A549 treated with ZK216348 at 1 μM for 4 hours (cell line): Measurements from ENCODE around the gene UBTD2. TPM values are rescaled to one million over a fixed set of nuclear protein-coding genes. Genes with fewer than 3 reads are reported as not detected.

ENCODE experiments used
- total RNA-seq: library from RNA; stranded (reverse); fragments of 200-300 nt; extraction: Qiagen RNA extraction; gene quantifications from 5 replicates; pipeline ENCODE4 v1.2.3, GENCODE V29; 2022; ENCODE audit warnings: low read depth

The UBTD2 gene
- total RNA-seq = 10.1 to 19.0 TPM (median 14.1 TPM) in 5 replicates

DNA sequence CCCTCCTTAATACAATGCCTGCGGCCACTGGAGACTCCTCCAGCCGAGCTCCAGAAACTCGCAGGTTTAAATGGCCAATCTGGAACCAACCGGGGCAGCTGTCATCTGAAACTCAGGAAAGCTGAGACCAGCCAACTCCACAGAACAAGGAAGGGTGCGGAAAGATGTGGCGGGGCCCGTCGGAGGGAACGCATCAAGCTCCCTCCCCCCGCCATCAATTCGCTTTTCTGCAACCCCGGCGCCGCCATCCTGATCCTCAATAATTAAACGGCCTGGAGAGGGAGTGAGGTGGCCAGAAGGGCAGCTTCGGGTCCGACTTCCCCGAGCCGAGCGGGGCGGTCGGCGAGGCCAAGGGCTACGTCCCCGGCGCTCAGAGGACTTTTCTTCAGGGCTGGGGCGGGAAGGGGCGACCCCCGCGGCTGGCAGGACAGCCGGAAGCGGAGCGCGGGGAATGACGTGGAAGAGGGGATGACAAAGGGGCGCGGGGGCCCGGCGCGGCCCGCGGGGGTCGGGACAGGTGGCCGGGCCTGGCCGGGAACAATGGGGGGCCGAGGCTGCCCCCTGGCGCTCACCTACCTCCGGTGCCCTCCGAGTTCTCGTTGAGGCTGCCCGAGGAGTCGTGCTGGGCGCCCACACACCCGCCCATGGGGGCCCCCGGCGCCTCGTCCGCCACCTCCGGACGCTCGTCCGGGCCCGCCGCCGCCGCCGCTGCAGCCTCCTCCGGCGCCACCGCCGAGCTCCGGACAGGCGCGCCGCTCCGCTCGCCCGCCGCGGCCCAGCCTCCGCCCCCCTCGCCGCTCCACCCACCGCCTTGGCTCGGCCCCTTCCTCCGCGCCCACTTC, at the start of gene UBTD2:
Gene UBTD2 (minus strand): TSS at position 745 of the 842 bp plus-strand sequence. CDS start 99 bp downstream, at position 646.

GRCh38 chr5:172193872-172194271, 89.7 kb downstream of the UBTD2 start, which contains the start of gene EFCAB9:
Gene EFCAB9, plus strand, starts transcription at chr5:172194172. Its CDS starts 1 bp downstream, at chr5:172194173.

GRCh38 chr5:172188033-172188892, 95.3 kb downstream of the UBTD2 start, which contains the start of gene STK10:
Gene STK10, minus strand, starts transcription at chr5:172188224. Its CDS starts 182 bp downstream, at chr5:172188042.

Other genes with a start within 250 kb of the UBTD2 start
- gene STK10, start 95.5 kb downstream of the UBTD2 start, total RNA-seq = 17.4 to 23.6 TPM (median 21.5 TPM) in 5 replicates
- gene EFCAB9, start 89.6 kb downstream of the UBTD2 start, total RNA-seq = not detected in 5 replicates
- gene SH3PXD2B, start 170.8 kb upstream of the UBTD2 start, total RNA-seq = 12.4 to 18.8 TPM (median 17.8 TPM) in 5 replicates